T-cell (primary cell): Measurements from ENCODE around the gene ADRA2B. TPM values are rescaled to one million over a fixed set of nuclear protein-coding genes. Genes with fewer than 3 reads are reported as not detected.
A peak's percentile ranks its signal among the peaks of the same experiment; 100 is the strongest.

Experiments used
- ATAC-seq, 4 experiments: fragments of 200-7000 bp in 3 of 4; fragments of 150-1000 bp in 1 of 4; cut with Tn5 transposase; replicated peaks in 1 of 4; 1 replicate in 3 of 4; 2 replicates in 1 of 4; pipeline ENCODE4 v1.10.0; 2021; ENCODE audit warnings: moderate library complexity in 3 of 4, mild to moderate bottlenecking in 2 of 4, moderate number of reproducible peaks in 1 of 4
- CTCF ChIA-PET, 2 donors: fragments of 300-600 bp; sonication (Branson Sonifier 250); formaldehyde crosslinking; loops; one replicate each; lab custom pipeline; 2022; ENCODE audit warnings: antibody characterized with exemption in 2 of 2; lab: Charles Lee
- POLR2A ChIA-PET, 2 donors: fragments of 300-600 bp; sonication (Branson Sonifier 250); formaldehyde crosslinking; loops; one replicate each; lab custom pipeline; 2022; ENCODE audit warnings: antibody characterized with exemption in 2 of 2; lab: Charles Lee
- DNase-seq, 35 experiments: peaks; one replicate each; pipeline versions ENCODE4 v3.0.0 to v3.0.0-alpha.2; 2013 to 2023
- H3K27ac ChIP-seq: one replicate; pipeline ENCODE4 v1.5.1; 2013; ENCODE audit warnings: low read length
- H3K27me3 ChIP-seq, 2 experiments: replicated peaks in 1 of 2; 1 replicate in 1 of 2; 2 replicates in 1 of 2; pipeline versions ENCODE4 v1.6.1 to v1.7.0; 2013; ENCODE audit warnings: low read length in 1 of 2, mixed read lengths in 1 of 2; ENCODE audit not compliant: control insufficient read depth in 2 of 2, insufficient read depth in 2 of 2; ENCODE audit errors: extremely low read depth in 1 of 2
- H3K36me3 ChIP-seq, 2 donors: 1 replicate in 1 of 2; 2 replicates in 1 of 2; pipeline versions ENCODE4 v1.6.1 to v1.7.0; 2013; ENCODE audit warnings: low read length in 1 of 2; ENCODE audit not compliant: control insufficient read depth in 2 of 2, insufficient read depth in 1 of 2; ENCODE audit errors: extremely low read depth in 1 of 2
- H3K4me1 ChIP-seq, 2 experiments: 1 replicate in 1 of 2; 2 replicates in 1 of 2; pipeline versions ENCODE4 v1.6.1 to v1.7.0; 2013; ENCODE audit warnings: low read length in 2 of 2, mixed read lengths in 1 of 2; ENCODE audit not compliant: insufficient read depth in 2 of 2, control insufficient read depth in 1 of 2; ENCODE audit errors: extremely low read depth in 1 of 2
- H3K4me3 ChIP-seq, 2 donors: 1 replicate in 1 of 2; 2 replicates in 1 of 2; pipeline versions ENCODE4 v1.5.1 to v1.7.0; 2013; ENCODE audit warnings: mild to moderate bottlenecking in 2 of 2, low read length in 1 of 2, moderate library complexity in 1 of 2; ENCODE audit not compliant: control insufficient read depth in 1 of 2; ENCODE audit errors: extremely low read depth in 1 of 2
- H3K9me3 ChIP-seq: 2 replicates; pipeline ENCODE4 v1.7.0; 2013
- H3K27ac Mint-ChIP-seq, 2 donors: one replicate each; pipeline ENCODE4 v1.8.0; 2020 to 2021; ENCODE audit warnings: mild to moderate bottlenecking in 2 of 2, mixed read lengths in 2 of 2
- H3K27me3 Mint-ChIP-seq, 2 donors: one replicate each; pipeline ENCODE4 v1.8.0; 2021 to 2022; ENCODE audit warnings: mixed read lengths in 2 of 2
- H3K36me3 Mint-ChIP-seq: one replicate; pipeline ENCODE4 v1.8.0; 2021; ENCODE audit warnings: mixed read lengths
- H3K4me1 Mint-ChIP-seq, 3 donors: one replicate each; pipeline ENCODE4 v1.8.0; 2020 to 2022; ENCODE audit warnings: mixed read lengths in 3 of 3, mild to moderate bottlenecking in 1 of 3
- H3K4me3 Mint-ChIP-seq, 3 donors: one replicate each; pipeline ENCODE4 v1.8.0; 2020 to 2022; ENCODE audit warnings: mild to moderate bottlenecking in 3 of 3, mixed read lengths in 3 of 3, moderate library complexity in 3 of 3
- H3K9me3 Mint-ChIP-seq, 3 donors: one replicate each; pipeline ENCODE4 v1.8.0; 2020 to 2022; ENCODE audit warnings: mixed read lengths in 3 of 3
- WGBS: methylation state at CpG from one replicate; pipeline ENCODE4 v1.1.5; 2013; ENCODE audit warnings: missing lambda C conversion rate; ENCODE audit not compliant: insufficient coverage; 5-methylcytosine and 5-hydroxymethylcytosine counted together
- total RNA-seq, 35 experiments: library from RNA in 6 of 35; stranded (reverse) in 6 of 35; fragments of 120-200 nt in 1 of 35; gene quantifications; one replicate each; pipeline versions ENCODE4 v1.2.1 to v1.2.4 and lab custom pipeline; 2013 to 2026

The ADRA2B gene
- total RNA-seq, 5 donors from 2014 or later (not counting 1 experiment from before 2014, with no cell fraction given) = 0.13 to 0.77 (median 0.18) TPM

DNA sequence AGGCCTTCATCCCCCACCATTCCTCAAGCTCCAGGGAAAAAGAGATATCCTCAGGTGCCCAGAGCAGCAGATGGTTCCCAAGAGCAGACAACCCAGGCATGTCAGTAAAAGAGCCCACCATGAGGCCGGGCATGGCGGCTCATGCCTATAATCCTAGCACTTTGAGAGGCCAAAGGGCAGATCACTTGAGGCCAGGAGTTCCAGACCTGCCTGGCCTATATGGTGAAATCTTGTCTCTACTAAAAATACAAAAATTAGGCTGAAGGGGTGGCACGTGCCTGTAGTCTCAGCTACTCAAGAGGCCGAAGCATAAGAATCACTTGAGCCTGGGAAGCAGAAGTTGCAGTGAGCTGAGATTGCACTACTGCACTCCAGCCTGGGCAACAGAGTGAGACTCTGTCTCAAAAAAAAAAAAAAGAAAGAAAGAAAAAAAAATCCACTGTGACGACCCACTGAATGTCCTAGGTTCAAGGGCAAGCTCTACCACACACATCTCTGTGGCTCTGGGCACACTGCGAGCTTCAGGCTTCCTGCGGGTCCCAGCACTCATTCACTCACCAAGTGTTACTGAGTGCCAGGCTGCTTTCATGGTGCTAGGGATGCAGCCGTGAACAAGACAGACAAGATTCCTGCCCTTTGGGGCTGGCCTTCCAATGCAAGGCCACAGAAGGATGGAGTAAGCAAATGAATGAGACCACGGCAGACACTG lies 35.4 kb upstream of the ADRA2B start:
- ChIA-PET CTCF (interaction anchor here in 1 of 2 donors (1.5 kb wide), 1 partner anchor 23 kb away, joined by 5 read pairs; no protein-coding TSS in a partner anchor), POLR2A (no interaction called here)
- Mint-ChIP-seq H3K27me3 (no peaks in the 10 kb centered on the region), H3K4me3 (peak overlapping the region in 1 of 3 donors; percentile 18), H3K27ac (peak overlapping the region; percentile 57 to 75), H3K4me1 (peaks cover 72 to 78% (median 73%) of the 10 kb centered on the region in 3 donors), H3K9me3 (no peaks in the 10 kb centered on the region), H3K36me3 (no peaks in the 10 kb centered on the region)
- no peaks in the 10 kb centered on the region for H3K9me3 ChIP-seq
- no peak overlapping the region for H3K4me3 ChIP-seq
- H3K36me3 ChIP-seq = no peaks in the 10 kb centered on the region
- H3K4me1 ChIP-seq = peaks cover 39 to 85% of the 10 kb centered on the region in 2 experiments
- 96% methylated on average over 8 of the region's 9 CpGs for WGBS
- no peak for DNase-seq
- no peak overlapping the region for H3K27ac ChIP-seq
- no peak for ATAC-seq
- no peaks in the 10 kb centered on the region for H3K27me3 ChIP-seq

DNA sequence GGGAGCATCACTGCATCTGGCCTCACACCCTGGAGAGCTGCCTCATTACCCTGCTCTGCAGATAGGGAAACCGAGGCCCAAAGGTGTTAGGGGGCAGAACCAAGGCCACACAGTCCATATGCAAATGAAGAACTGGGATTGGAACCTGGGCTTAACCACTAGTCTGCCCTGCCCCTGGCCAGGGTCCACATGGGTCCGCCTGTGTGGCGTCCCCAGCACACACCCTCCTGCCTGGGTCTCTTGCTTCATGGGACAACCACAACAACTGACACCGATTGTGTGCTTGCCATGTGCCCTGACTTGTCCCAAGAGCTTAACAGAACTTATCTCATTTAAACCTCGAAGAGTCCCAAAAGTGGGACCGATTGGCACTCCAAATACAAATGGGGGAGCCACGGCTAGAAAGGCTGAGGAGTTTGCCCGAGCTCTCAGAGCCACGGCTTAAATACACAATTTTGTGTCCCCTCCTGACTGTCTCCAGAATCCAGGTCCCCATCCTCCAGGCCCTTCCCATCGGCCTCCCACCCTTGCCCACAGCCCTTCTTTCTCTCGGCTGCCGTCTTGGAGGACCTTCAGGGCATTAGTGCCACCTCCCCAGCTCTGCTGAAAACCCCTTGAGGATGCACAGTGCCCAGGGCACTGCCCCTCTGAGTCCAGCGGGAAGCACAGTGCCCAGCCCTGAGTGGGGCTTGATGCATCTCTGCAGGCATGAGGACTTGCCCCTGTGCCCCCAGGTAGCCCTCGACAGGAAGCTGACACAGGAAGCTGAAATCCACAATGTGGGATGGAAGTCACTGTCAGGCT lies 34.6 kb upstream of the ADRA2B start:
- CTCF ChIA-PET = interaction anchor here in 1 of 2 donors (1.2 to 1.5 kb wide), 2 partner anchors 23 kb away, joined by 3 to 5 read pairs; no protein-coding TSS in a partner anchor
- DNase-seq = peak in 1 of 35 experiments; percentile 21

DNA sequence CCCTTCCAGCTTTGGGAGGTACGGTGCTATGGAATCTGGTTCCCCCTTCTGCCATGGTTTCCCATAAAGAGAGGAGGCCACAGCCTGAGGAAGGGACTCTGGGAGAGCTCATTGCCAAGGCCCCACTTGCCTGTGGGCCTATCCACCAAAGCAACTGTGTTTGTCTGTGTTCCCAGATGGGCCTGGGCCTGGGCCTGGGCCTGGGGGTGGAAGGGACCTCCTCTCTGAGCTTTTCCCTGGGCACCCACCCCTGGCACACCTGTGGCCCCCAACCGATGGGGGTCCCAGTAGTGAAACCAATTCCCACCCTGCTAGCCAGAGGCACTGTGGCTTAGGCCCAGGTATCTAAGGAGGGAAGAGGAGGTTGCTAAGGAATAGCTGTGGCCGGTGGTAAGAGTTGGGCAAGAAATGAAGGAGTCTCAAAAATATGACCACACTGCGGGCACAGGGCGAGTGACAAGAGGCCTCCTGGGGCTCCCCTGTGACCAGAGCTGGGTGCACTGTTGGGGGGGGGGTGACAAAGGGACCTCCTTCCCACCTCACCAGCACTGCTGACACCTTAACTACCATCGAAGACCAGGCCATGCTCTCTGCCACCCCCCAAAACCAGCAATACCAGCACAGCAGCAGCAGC lies 33.8 kb upstream of the ADRA2B start:
- POLR2A ChIA-PET = interaction anchor here in 1 of 2 donors (1.2 kb wide), 1 partner anchor 14 kb away, joined by 3 read pairs; no protein-coding TSS in a partner anchor
- Mint-ChIP-seq H3K4me1 (peaks cover 71 to 76% (median 75%) of the 10 kb centered on the region in 3 donors), H3K27ac (peak overlapping the region; percentile 34 to 97), H3K9me3 (no peaks in the 10 kb centered on the region), H3K36me3 (no peaks in the 10 kb centered on the region), H3K4me3 (peak overlapping the region in 1 of 3 donors; percentile 3), H3K27me3 (no peaks in the 10 kb centered on the region)
- Histone ChIP-seq H3K36me3 (no peaks in the 10 kb centered on the region), H3K27ac (no peak overlapping the region), H3K9me3 (no peaks in the 10 kb centered on the region), H3K4me1 (peaks cover 38 to 85% of the 10 kb centered on the region in 2 experiments), H3K4me3 (no peak overlapping the region), H3K27me3 (no peaks in the 10 kb centered on the region)
- CTCF ChIA-PET = interaction anchor here in 1 of 2 donors (0.9 to 1.2 kb wide), 2 partner anchors 16 to 24 kb away, joined by 3 read pairs; no protein-coding TSS in a partner anchor
- peak in 2 of 35 experiments; percentile 0 to 22 for DNase-seq
- no peak for ATAC-seq
- WGBS = 100% methylated on average over 2 of the region's 6 CpGs

More for the DNA sequence above, 34.6 kb upstream of the ADRA2B start:
- Histone ChIP-seq H3K36me3 (no peaks in the 10 kb centered on the region), H3K9me3 (no peaks in the 10 kb centered on the region), H3K27ac (no peak overlapping the region), H3K4me3 (no peak overlapping the region), H3K4me1 (peaks cover 38 to 85% of the 10 kb centered on the region in 2 experiments), H3K27me3 (no peaks in the 10 kb centered on the region)
- Mint-ChIP-seq H3K27ac (peak overlapping the region; percentile 61 to 75), H3K27me3 (no peaks in the 10 kb centered on the region), H3K4me3 (peak overlapping the region in 1 of 3 donors; percentile 18), H3K4me1 (peaks cover 71 to 76% (median 73%) of the 10 kb centered on the region in 3 donors), H3K9me3 (no peaks in the 10 kb centered on the region), H3K36me3 (no peaks in the 10 kb centered on the region)
- no peak for ATAC-seq
- WGBS = 84% methylated on average over 14 of the region's 14 CpGs
- POLR2A ChIA-PET = interaction anchor here in 1 of 2 donors (1.2 kb wide), 1 partner anchor 13 kb away, joined by 3 read pairs; no protein-coding TSS in a partner anchor

DNA sequence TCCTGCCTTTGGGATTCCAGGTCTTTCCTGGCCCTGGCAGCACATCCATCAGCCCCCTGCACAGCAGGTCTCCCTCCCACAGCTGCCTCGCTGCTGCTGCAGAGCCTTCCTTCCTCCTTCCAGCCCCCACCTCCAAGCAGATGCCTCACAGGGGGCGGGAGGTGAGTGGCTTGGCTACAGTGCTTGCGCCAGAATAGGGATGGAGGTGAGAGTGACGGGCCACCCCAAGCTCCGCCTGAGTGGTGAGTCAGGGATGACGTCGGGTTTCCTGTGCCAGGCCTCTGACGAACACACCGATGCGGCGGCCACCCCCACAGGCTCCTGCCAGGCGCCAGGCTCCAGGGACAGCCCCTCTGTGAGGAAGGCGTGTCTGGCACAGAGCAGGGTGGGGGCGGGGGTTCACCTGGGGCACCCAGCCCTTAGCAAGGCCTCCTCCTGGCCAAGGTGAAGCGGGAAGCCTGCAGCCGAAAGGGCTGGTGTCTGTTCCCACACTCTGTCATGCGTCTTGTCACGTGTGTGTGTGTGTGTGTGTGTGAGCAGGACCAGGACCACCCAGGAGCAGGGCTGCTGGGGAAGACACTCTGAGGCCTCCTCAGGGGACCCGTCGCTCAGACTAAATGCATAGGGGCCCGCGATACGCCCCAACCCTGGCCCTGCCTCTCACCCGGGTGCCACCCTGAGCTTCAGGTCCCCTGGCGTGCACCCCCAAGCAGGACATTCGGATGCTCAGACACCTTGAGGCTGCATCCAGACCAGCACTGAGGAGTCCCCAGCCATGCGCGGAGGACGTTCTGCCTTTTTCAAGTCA lies 32.2 kb upstream of the ADRA2B start:
- peaks cover 8% of the 10 kb centered on the region for H3K36me3 Mint-ChIP-seq
- ChIA-PET POLR2A (interaction anchor here (0.6 to 1.0 kb wide), 2 partner anchors 14 to 406 kb away, joined by 3 to 6 read pairs; no protein-coding TSS in a partner anchor), CTCF (interaction anchor here (0.6 to 2.7 kb wide), 6 partner anchors 9 to 156 kb away, joined by 3 to 16 read pairs (median 4); no protein-coding TSS in a partner anchor)
- H3K27me3 ChIP-seq = no peaks in the 10 kb centered on the region
- peaks cover 78 to 84% (median 80%) of the 10 kb centered on the region in 3 donors for H3K4me1 Mint-ChIP-seq
- H3K4me1 ChIP-seq = peaks cover 41 to 86% of the 10 kb centered on the region in 2 experiments
- peak; percentile 69 to 100 (median 98) for DNase-seq
- no peaks in the 10 kb centered on the region for H3K9me3 Mint-ChIP-seq
- peak overlapping the region in 1 of 2 donors; percentile 22 for H3K4me3 ChIP-seq
- H3K27me3 Mint-ChIP-seq = no peaks in the 10 kb centered on the region
- H3K9me3 ChIP-seq = no peaks in the 10 kb centered on the region
- peak overlapping the region; percentile 57 to 97 (median 73) for H3K4me3 Mint-ChIP-seq
- H3K27ac Mint-ChIP-seq = peak overlapping the region; percentile 97 to 99
- peaks cover 0 to 6% of the 10 kb centered on the region in 2 donors for H3K36me3 ChIP-seq
- H3K27ac ChIP-seq = peak overlapping the region; percentile 95
- WGBS = 19% methylated on average over 25 of the region's 29 CpGs
- ATAC-seq = peak; percentile 57 to 71 (median 61)

DNA sequence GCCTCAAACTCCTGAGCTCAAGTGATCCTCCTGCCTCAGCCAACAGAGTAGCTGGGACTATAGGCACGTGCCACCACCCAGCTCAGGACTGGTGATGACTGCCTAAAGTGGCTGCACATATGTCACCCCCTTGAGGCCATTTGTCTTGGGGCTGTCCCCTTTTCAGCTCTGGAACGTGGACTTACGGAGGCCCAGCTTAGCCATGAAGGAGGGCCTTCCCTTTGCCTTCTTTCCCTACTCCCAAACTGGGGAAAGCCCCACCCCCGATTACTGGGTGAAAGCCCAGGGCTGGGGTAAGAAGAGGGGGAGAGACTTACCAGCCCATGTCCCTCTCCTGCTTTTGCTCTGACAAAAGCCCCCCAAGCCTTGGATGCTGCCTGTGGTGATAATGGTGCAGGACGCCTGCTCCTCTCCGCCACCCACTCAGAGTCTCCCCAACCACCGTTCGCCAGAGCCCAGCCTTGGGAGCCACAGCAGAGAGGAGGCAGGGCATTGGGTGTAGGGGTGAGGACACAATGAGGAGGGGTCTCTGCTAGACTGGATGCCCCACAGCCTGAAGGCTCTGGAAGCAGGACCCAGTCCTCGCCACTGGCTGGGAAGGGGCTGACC lies 31.3 kb upstream of the ADRA2B start:
- ChIA-PET CTCF (interaction anchor here (0.6 to 2.7 kb wide), 5 partner anchors 8 to 155 kb away, joined by 3 to 16 read pairs (median 5); no protein-coding TSS in a partner anchor), POLR2A (interaction anchor here (0.6 to 1.0 kb wide), 3 partner anchors 15 to 407 kb away, joined by 3 to 6 read pairs (median 3); no protein-coding TSS in a partner anchor)
- ATAC-seq = no peak
- Mint-ChIP-seq H3K36me3 (peaks cover 13% of the 10 kb centered on the region), H3K27ac (peak overlapping the region; percentile 97 to 99), H3K4me1 (peaks cover 79 to 85% (median 80%) of the 10 kb centered on the region in 3 donors), H3K27me3 (no peaks in the 10 kb centered on the region), H3K9me3 (no peaks in the 10 kb centered on the region), H3K4me3 (peak overlapping the region; percentile 37 to 97 (median 57))
- Histone ChIP-seq H3K36me3 (peaks cover 3 to 11% of the 10 kb centered on the region in 2 donors), H3K9me3 (no peaks in the 10 kb centered on the region), H3K27me3 (no peaks in the 10 kb centered on the region), H3K4me1 (peaks cover 43 to 88% of the 10 kb centered on the region in 2 experiments), H3K4me3 (peak overlapping the region in 1 of 2 donors; percentile 15), H3K27ac (peak overlapping the region; percentile 95)
- WGBS = 68% methylated on average over 2 of the region's 9 CpGs
- peak in 4 of 35 experiments; percentile 14 to 38 (median 20) for DNase-seq
